GM19372 (cell line): Measurements from ENCODE around the gene ZNF214.
"Not testable (repeated sequence)": the region's sequence is repeated elsewhere in the genome, so short reads cannot be mapped to it uniquely, and the experiment has no call there.

Source experiments
- ATAC-seq: cut with Tn5 transposase; IDR thresholded peaks from one replicate; pipeline ENCODE4 v1.9.1; 2021; ENCODE audit warnings: mild to moderate bottlenecking, low read depth, moderate library complexity; ENCODE audit not compliant: unreplicated experiment

ZNF214 gene

DNA sequence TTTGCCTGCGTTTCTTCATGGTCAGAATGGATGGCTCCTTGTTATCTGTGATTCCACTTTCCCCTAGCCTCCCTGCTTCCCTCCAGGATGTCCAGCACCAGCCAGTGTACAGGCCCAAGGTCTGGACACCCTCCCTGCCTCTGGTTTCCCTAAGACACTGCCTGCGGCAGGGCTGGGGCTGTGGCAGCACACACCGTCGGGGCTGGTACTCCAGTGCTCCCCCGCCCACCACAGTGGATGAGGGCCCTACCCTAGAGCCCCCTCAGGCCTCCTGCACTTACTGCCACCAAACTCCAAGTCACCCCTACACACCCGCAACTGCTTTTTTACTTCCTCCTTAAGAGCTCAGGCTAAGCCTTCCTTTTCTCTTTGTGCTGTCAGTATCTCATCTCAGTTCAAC is 28.9 kb downstream of the ZNF214 start:
- no peak for ATAC-seq

- ATAC-seq = no peak
These were observed 31.6 kb downstream of the ZNF214 start for GRCh38 chr11:6988506-6988905.

GRCh38 chr11:6986487-6986886 is 33.7 kb downstream of the ZNF214 start:
- ATAC-seq = no peak

DNA sequence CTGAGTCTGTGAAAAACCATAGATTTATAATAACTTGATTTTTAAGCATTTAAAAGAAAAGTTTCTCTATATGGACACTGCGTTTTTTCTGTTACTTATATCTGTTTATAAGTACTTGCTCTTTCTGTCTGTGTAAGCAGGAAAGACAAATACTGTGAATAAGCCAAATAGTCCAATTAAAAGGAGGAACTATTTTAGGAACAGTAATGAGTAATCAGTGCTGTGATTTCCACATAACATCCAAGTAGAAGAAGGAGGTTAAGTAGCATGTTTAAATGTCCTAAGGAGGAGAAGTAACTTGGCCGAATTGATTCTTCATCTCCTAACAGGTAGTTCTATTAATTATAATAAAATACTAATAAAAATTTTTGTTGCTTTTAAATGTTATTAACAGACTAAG is 40.8 kb downstream of the ZNF214 start:
- ATAC-seq = no peak

GRCh38 chr11:6969854-6970253 is 50.3 kb downstream of the ZNF214 start:
- not testable (repeated sequence) for ATAC-seq

- no peak for ATAC-seq
These were observed 51.3 kb downstream of the ZNF214 start for GRCh38 chr11:6968816-6969215.

GRCh38 chr11:6962673-6963072 is 57.5 kb downstream of the ZNF214 start:
- ATAC-seq = peak; percentile 81

GRCh38 chr11:6962141-6962540 is 58.0 kb downstream of the ZNF214 start:
- no peak for ATAC-seq

DNA sequence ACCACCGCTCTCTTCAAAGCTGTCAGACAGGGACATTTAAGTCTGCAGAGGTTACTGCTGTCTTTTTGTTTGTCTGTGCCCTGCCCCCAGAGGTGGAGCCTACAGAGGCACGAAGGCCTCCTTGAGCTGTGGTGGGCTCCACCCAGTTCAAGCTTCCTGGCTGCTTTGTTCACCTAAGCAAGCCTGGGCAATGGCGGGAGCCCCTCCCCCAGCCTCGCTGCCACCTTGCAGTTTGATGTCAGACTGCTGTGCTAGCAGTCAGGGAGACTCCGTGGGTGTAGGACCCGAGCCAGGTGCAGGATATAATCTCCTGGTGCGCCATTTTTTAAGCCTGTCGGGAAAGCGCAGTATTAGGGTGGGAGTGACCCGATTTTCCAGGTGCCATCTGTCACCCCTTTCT is 65.9 kb downstream of the ZNF214 start:
- ATAC-seq = not testable (repeated sequence)
